Stimulated activated CD8-positive, alpha-beta memory T cell treated with anti-CD3 and anti-CD28 coated beads, Interleukin-15, amount 100 ng/mL, for 48 hours (primary cell): Measurements from ENCODE around the gene PDCD1.
"Not testable (repeated sequence)": the region's sequence is repeated elsewhere in the genome, so short reads cannot be mapped to it uniquely, and the experiment has no call there.

Source experiments
- DNase-seq, 2 donors: peaks; one replicate each; pipeline ENCODE4 v3.0.0-alpha.2; 2020; ENCODE audit warnings: low read depth in 2 of 2

PDCD1 gene

DNA sequence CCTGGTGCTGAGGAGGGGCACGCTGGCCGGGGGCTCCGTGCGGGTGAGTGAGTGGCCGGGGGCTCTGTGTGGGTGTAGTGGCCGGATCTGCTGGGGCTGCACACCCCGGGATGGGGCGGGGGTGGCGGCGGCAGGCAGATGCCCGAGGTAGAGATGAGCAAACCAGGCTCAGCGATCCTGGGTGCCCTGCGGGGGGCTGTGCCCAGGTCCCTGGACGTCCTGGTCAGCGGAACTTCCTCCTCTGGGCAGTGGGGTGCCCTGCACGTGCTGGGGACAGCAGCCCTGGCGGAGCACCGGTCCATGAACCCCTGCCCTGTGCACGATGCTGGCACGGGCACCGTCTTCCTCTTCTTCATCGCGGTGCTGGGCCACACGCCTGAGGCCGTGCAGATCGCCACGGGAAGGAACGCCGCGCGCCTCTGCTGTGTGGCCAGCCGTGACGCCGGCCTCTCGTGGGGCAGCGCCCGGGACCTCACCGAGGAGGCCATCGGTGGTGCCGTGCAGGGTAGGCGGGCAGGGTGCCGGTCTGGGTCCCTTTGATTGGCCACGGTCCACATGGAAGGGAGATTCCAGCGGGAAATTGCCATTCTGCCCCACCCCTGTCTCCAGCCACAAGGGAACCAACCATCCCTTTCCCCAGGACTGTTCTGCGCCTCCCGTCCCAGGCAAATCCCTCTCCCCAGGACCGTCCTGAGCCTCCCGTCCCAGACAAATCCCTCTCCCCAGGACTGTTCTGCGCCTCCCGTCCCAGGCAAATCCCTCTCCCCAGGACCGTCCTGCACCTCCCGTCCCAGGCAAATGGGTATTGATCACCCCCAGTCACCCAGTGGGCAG, 43.8 kb downstream of the PDCD1 start:
- no peak for DNase-seq

DNA sequence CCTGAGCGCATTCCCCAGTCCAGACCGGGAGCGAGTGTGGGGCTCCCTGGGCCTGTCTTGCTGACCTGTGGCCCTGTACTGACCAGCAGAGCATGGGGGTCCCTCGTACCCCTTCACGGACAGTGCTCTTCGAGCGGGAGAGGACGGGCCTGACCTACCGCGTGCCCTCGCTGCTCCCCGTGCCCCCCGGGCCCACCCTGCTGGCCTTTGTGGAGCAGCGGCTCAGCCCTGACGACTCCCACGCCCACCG, 44.4 kb downstream of the PDCD1 start:
- no peak for DNase-seq

DNA sequence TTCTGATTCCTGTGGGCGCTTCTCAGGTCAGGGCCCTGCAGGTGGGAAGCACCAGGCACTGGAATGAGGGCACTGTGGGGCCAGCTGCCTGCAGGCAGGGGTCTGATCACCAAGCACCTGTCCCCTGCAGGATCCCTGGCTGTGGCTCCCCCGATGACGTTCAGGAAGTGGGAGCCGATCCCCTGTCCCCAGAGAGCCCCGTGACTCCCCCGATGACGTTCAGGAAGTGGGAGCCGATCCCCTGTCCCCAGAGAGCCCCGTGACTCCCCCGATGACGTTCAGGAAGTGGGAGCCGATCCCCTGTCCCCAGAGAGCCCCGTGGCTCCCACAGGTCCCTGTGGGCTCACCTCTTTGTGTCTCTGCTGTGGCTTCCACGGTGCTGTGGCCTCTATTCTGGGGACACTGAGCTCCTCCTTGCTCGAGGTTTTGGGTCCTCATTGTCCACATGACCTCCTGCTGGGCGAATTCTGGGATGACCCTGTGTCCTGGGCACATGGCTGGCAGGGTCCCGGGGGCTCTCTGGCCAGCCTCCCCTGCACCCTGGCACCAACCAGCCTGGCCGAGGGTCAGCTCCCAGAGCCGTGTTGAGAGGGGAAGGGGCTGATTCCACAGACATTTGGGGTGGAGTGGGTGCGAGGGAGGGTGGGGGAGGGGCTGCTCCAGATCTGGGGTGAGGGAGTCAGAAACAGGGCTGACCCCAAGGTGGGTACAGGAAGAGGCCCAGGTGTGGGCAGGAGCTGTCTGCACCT, 44.9 kb downstream of the PDCD1 start:
- DNase-seq = no peak

DNA sequence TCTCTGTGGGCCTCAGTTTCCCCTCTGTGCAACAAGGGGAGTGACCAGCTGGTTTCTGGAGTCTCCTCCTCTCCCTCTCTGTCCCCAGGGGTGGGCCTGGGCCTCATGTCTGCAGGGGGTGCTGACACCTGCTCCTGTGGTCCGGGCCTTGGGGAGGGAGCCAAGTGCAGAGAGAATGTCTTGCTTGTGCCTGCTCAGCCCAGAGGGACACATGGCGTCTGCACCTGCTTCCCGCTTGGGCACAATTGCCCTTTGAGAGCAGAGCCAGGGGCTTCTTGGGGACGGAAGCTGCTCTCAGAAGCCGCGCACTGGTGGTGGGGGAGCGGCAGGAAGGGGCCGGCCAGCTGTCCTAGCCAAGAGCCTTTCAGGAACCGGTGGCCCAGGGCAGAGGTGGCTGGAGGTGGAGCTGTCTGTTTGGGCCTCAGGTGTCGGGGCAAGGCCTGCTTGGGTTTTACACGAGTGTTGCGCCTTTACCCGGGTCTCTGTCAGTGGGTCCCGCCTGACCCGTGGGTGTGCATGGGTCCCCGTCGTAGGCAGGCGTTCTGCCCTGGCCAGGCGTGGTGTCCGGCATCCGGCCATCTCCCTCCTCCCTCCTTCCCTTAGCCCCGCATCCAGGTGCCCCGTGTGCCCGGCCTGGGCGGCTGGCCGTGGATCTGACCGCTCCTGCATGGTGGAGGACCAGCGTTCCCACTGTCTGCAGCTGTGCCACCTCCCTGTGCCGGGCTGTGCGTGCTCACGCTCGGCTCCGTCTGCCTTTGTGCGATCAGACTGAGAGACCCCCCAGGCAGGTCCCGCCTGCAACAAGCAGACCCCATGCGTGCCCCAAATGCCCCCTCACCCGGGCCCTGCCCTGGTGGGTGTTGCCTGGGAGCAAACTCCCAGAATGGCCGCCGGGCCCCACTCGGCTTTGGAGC, 45.7 kb downstream of the PDCD1 start:
- no peak for DNase-seq

DNA sequence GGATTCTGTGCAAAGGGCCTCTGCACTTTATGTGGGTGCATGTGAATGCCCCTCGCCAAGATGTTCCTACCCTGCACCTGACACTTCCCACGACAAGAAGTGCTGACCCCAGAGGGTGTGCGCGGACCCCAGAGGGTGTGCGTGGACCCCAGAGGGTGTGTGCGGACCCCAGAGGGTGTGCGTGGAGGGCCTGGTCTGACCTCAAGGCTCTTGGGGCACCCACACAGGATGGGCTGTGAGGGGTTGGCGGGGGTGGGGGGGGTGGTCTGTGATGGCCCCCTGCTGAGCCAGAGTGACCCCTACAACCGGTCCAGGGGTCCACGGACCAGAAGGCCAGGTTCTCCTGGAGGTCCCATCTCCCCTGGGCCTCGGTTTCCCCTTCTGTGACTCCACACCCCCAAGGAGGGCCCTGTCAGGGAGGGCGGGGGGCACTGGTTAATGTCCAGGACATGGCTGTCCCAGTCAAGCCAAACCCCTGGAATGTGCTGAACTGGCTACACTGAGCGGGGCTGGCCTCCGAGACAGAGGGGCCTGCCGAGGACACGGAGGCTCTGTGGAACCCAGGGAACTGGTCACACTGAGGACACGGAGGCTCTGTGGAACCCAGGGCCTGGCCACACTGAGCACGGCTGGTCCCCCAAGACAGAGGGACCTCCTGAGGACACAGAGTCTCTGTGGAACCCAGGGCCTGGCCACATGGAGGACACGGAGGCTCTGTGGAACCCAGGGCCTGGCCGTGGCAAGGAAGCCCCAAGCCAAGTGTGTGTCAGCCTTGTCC, 46.6 kb downstream of the PDCD1 start:
- DNase-seq = no peak

DNA sequence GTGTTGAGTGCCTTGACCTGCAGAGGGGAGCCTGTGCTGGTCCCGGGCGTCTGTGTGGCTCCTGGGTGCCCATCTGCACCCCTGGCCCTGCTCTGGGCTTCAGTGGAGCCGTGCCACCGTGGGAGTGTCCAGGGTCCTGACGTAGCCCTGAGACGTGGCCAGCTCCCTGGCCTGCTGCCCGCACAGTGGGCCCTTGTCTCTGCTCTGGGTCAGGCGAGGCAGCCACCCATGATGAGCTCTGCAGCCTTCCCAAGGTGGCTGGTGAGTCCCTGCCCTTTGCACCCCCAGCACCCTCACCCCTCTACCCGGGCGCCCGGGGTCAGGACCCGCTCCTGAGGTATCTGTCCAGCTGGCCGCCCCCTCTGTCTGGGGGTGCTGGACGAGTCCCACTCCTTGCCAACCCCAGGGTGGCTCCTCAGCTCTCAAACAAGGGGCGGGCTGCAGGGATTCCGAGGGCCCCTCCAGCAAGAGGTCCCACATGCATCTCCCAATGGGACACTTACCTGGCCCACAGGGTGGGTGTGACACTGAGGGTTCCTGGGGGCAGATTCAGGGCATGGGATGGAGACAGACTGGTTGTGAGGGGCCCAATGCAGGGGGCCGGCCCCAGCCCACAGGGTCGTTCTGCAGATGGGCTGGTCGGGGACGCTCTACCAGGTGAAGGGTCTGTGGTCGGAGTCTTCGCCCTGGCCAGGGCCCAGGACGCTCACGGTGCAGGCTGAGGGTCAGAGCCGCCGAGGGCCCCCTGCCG, 47.3 kb downstream of the PDCD1 start:
- DNase-seq = no peak

DNA sequence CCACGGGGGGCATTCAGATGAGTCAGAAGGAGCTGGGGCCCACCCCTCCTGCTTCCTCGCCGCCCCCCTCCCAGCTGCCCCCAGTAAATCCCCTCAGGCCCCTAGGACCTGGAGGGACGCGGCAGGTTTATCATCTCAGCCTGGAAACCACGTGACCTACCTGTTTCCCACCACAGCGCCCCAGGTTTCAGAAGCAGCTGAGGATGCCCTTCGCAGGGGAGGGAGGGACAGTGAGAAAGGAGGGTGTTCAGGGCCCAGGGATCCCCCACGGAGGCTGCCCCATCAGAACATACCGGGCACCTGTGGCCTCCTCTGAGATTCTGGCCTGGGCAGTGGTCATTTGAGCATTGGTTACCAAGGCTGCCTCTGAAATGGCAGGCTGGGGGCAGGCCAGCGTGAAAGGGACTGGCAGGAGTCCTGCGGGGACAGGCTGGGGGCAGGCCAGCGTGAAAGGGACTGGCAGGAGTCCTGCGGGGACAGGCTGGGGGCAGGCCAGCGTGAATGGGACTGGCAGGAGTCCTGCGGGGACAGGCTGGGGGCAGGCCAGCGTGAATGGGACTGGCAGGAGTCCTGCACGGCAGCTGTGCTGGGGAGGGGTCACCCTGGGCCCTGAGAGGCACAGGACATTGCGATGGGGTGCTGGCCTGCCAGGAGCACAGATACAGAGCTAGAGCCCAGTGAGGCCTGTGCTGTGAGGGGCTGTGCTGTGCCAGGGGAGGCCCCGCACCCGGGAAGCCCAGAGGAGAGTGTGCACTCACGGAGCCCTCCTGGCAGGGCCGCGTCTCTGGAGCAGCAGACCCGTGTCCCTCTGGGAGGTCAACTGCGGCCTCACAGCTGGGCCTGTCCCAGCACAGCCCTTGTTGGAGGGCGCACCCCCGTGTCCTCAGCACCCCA, 48.1 kb downstream of the PDCD1 start:
- no peak for DNase-seq

DNA sequence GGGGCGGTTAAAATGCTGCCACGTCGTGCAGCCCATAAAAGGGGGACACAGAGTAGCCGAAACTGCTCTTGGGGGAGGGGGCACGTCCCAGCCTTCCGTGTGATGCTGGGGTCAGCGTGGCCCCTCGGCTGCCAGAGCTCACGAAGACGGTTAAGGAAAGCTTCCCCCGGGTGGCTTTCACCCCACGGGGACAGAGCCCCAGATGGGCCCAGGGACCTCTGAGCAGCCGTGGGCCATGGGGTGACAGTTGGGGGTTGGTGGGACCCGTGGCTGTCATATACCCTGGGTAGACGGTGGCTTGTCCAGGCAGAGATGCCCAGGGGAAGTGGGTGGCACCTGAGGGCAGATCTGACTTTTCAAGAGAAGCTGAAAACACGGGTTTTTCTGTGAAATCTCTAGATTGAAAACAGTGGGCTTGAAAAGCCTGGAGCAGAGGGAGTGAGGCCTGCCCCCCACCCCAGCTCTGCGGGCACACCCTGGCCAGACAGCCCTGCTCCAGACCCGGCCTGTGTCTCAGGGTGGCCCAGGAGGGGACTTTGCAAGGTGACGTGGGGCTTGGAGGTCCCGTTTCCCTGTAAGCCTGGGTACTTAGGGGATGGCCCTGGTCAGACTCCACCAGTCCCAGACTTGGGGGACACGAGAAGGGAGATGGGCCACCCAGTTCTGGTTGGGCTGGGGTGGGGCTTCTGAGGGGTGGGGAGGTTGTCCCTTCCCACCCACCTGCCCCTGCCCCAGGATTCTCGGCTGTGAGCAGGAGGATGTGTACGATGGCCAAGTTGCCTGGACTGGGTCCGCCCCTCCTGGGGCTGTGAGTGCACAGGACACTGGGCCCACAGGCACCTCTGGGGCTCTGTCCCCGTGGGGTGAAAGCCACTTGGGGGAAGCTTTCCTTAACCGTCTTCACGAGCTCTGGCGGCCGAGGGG, 49.0 kb downstream of the PDCD1 start:
- no peak for DNase-seq

DNA sequence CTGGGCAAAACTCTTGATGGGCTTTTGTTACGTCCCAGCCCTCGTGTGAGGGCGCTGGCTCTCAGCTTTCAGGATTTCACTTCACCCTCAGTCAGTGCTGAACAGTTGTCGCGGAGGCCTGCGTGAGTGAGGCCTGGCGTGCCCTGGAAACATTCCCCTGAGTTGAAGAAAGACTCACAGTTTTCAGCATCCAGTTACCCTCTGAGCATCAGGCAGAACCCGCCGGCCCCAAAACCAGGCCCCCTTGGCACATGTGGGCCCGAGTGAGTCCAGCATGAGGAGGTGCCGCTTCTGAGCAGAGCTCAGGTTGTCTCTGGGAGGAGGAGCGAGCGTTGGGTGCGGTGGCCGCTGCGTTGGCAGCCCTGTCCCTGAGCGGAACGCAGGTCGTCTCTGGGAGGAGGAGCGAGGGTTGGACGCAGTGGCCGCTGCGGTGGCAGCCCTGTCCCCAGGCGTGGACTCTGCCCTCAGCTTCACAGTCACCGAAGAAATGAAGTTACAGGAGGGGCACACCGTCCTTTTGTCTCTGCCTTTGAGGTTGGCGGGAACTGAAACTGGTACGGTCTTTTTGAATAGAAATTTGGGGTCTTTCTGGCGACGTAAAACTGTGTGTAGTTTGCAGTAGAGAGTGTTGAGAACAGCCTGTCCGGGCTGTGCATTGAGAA, 49.8 kb downstream of the PDCD1 start, which contains the start of gene NEU4:
TSS of gene NEU4 (plus strand) at position 473 of the 662 bp plus-strand sequence. CDS start 5,292 bp downstream, outside the sequence.
- DNase-seq = no peak

DNA sequence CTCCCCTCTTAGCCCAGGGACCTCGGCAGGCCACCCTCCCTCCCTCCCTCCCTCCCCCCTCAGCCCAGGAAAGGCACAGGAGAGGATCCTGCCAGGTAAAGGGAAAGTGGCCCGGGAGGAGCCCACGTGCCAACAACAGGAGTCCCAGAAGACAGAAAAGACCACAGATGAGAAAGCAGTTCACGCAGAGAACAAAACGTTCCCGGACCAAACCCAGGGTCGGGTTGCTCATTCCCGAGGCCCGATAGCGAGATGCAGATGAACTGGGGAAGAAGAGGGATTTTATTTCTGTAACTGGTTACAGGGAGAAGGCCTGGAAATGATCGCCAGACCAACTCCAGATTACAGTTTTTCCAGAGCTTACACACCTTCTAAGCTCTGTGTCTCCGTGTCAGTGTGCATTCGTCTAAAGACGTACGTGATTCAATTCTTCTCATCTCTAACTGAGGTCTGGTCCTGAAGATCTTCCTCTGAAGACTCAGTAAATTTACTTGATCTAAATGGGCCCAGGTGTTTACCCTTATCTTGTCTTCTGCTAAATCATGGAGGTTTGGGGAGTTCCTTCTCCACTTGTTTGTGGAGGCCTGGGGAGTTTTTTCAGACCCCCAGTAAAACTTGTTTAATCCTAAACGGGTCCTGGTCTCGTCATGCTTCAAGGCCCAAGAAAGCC, 50.5 kb downstream of the PDCD1 start:
- no peak for DNase-seq

DNA sequence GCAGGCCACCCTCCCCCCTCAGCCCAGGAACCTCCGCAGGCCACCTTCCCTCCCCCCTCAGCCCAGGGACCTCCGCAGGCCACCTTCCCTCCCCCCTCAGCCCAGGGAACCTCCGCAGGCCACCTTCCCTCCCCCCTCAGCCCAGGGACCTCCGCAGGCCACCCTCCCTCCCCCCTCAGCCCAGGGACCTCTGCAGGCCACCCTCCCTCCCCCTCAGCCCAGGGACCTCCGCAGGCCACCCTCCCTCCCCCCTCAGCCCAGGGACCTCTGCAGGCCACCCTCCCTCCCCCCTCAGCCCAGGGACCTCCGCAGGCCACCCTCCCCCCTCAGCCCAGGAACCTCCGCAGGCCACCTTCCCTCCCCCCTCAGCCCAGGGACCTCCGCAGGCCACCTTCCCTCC, 52.5 kb downstream of the PDCD1 start:
- not testable (repeated sequence) for DNase-seq

DNA sequence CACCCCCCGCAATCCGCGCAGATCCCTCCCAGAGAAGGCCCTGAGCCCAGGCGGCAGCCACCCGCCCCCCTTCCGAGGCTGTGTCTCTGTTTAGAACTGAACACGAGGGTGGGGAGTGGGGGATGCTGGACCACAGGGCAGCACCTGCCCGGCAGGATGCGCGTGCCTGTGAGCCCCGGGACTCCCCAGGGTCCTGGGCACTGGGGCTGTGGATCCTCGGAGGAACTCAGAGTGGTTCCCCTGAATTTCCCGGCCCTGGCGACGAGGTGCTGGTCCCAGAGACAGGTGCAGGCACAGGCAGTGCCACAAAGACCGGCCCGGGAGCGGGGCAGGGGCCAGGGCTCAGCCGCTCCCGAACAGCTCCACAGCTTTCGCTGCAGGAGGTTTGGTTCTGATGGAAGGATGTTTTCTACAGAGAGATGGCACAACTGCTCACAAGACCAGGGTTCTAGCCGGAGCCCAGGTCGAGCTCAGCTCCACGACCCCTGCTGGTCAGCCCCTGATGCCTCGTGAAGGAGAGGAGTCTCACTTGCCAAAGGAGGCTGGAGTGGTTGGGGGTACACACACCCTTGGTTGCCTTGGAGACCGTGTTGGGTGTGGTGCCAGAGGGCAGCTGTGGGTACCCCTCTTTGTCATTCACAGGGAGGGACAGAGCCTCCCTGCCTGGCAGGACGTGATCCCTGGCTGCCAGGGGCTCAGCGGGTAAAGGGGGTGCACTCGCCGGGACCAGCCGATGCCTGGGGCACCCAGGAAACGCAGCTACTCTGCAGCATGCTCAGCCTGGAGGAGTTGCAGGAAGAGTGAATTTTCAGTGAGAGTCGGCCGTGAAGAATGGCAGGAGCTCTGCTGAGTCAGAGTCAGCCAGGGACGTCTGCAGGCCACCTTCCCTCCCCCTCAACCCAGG, 54.1 kb downstream of the PDCD1 start:
- no peak for DNase-seq

DNA sequence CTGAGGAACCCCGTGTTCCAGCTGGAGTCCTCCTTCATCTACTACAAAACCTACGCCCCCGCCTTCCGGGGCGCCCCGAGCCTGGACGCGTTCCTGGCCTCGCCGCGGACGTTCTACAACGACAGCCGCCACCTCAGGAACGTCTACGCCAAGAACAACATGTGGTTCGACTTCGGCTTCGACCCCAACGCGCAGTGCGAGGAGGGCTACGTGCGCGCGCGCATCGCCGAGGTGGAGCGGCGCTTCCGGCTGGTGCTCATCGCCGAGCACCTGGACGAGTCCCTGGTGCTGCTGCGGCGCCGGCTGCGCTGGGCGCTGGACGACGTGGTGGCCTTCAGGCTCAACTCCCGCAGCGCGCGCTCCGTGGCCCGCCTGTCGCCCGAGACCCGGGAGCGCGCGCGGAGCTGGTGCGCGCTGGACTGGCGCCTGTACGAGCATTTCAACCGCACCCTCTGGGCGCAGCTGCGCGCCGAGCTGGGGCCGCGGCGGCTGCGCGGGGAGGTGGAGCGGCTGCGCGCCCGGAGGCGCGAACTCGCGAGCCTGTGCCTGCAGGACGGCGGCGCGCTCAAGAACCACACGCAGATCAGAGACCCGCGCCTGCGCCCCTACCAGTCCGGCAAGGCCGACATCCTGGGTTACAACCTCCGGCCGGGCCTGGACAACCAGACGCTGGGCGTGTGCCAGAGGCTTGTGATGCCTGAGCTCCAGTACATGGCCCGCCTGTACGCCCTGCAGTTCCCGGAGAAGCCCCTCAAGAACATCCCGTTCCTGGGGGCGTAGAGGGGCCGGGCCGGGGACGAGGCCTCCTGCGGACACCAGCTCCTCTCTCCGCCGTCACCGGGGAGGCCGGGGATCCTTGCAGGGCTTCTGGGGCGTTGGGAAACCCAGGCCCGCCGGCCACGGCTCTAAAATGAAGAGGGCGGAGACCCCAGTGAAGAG, 55.0 kb downstream of the PDCD1 start:
- DNase-seq = peak; percentile 43

DNA sequence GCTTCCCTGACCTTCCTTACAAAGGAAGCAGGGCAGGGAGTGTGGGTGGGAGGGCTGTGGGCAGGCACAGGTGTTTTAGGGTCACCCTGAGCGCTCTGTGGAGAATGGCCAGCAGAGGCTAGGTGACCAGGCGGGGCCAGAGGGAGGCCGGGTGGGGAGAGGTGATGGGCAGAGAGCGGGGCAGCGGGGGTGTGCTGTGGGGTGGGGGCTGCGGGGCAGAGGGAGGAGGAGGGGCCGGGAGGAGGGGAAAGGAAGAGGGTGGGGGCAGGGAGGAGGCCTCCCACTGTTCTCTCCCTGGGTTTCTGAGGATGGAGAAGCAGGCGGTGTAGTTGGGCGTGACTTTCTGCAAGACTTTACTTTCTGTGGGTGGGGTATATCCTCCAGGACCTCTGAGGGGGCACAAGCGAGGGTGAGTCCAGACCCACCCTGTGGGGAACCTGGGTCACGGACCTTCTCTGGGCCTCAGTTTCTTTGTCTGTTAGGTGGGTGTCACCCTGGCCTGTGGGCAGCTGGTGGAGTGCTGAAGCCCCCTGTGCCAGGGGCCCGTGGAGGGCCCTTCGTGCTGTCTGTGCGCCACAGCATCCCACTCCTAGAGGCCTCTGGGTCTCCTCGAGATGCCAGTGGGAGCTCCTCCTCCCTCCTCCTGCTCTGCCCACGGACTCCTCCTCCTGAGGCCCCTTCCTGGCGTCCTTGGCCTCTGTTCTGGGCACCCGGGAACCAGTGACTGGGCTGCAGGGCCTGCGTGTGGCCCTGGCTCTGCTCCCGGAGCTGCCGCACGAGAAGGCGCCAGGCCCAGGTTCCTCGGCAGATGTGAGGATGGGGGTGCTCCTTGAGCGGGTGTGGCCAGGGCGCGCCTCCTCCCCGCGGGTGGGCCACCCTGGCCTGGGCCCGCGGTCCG, 56.0 kb downstream of the PDCD1 start:
- no peak for DNase-seq
